ENCODE measurements around the gene MYADM. TPM values are rescaled to one million over a fixed set of nuclear protein-coding genes. Genes with fewer than 3 reads are reported as not detected.

Gene MYADM
- total and polyA plus RNA-seq, 2 experiments from 2014 or later = 42.1 to 211 TPM

DNA sequence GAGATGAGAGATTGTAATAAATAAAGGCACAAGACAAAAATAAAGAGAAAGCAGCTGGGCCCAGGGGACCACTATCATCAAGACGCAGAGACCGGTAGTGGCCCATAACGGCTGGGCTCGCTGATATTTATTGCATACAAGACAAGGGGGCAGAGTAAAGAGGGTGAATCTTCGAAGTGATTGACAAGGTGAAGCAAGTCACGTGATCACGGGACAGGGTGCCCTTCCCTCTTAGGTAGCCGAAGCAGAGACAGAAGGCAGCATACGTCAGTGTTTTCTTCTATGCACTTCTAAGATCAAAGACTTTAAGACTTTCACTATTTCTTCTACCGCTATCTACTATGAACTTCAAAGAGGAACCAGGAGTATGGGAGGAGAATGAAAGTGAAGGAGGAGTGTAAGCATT is 9.7 kb downstream of the MYADM start:
- no peak overlapping the region for H3K27ac ChIP-seq
- DNase-seq (ENCODE audit: low spot score) = no peak
- TF ChIP-seq, protein P1, sequence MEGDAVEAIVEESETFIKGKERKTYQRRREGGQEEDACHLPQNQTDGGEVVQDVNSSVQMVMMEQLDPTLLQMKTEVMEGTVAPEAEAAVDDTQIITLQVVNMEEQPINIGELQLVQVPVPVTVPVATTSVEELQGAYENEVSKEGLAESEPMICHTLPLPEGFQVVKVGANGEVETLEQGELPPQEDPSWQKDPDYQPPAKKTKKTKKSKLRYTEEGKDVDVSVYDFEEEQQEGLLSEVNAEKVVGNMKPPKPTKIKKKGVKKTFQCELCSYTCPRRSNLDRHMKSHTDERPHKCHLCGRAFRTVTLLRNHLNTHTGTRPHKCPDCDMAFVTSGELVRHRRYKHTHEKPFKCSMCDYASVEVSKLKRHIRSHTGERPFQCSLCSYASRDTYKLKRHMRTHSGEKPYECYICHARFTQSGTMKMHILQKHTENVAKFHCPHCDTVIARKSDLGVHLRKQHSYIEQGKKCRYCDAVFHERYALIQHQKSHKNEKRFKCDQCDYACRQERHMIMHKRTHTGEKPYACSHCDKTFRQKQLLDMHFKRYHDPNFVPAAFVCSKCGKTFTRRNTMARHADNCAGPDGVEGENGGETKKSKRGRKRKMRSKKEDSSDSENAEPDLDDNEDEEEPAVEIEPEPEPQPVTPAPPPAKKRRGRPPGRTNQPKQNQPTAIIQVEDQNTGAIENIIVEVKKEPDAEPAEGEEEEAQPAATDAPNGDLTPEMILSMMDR (IDR thresholded peaks at IDR 0.05; ENCODE audit: poor library complexity) = no peak
- TF ChIP-seq EZH2 (IDR thresholded peaks at IDR 0.05; ENCODE audit: borderline replicate concordance) (no peak), EZH2phosphoT487 (IDR thresholded peaks at IDR 0.05; ENCODE audit: low read depth, severe bottlenecking, unreplicated experiment) (no peak)
- no peak overlapping the region for H3K4me2 ChIP-seq
- H3K79me2 ChIP-seq = peaks cover 3% of the 10 kb centered on the region
- H4K20me1 ChIP-seq (ENCODE audit: insufficient read depth, poor library complexity, severe bottlenecking) = peaks cover 15% of the 10 kb centered on the region
- no peak overlapping the region for H2AFZ ChIP-seq
- no peak overlapping the region for H3K4me3 ChIP-seq
- no peaks in the 10 kb centered on the region for H3K9me3 ChIP-seq (ENCODE audit: low read depth)
- H3K9me2 ChIP-seq (replicated peaks; ENCODE audit: insufficient read depth) = no peaks in the 10 kb centered on the region
- H3K36me3 ChIP-seq (replicated peaks; ENCODE audit: insufficient read depth, low read depth) = no peaks in the 10 kb centered on the region
- 66% methylated on average over 10 of the region's 10 CpGs for WGBS (ENCODE audit: low lambda C conversion rate, missing lambda C conversion rate)
- peaks cover 7% of the 10 kb centered on the region for H3K4me1 ChIP-seq (ENCODE audit: insufficient read depth)
- H3K27me3 ChIP-seq = peaks cover 4% of the 10 kb centered on the region

DNA sequence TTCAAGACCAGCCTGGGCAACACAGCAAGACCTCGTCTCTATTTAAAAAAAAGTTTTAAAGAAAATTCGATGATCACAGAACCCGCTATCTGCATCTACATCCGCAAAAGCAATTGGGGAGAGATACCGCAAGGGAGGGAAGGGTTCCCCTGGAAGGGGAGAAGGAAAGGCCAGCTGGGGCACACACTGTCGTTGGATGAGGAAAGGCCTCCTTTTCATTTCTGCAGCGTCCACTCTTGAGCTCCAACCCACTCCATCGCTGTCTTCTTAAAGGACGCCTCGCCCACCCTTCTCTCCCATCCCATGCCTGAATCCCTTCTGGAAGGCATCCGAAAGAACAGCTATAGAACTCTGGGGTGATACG is 11.1 kb downstream of the MYADM start:
- no peaks in the 10 kb centered on the region for H3K36me3 ChIP-seq (replicated peaks; ENCODE audit: insufficient read depth, low read depth)
- H3K4me1 ChIP-seq (ENCODE audit: insufficient read depth) = peaks cover 8% of the 10 kb centered on the region
- peaks cover 11% of the 10 kb centered on the region for H4K20me1 ChIP-seq (ENCODE audit: insufficient read depth, poor library complexity, severe bottlenecking)
- H3K4me2 ChIP-seq = peak overlapping the region; percentile 80
- H2AFZ ChIP-seq = peak overlapping the region; percentile 81
- H3K27ac ChIP-seq = peak overlapping the region; percentile 74
- TF ChIP-seq EZH2 (IDR thresholded peaks at IDR 0.05; ENCODE audit: borderline replicate concordance) (no peak), EZH2phosphoT487 (IDR thresholded peaks at IDR 0.05; ENCODE audit: low read depth, severe bottlenecking, unreplicated experiment) (no peak)
- TF ChIP-seq, protein P1 (IDR thresholded peaks at IDR 0.05; ENCODE audit: poor library complexity) = no peak
- H3K79me2 ChIP-seq = no peaks in the 10 kb centered on the region
- H3K4me3 ChIP-seq = peak overlapping the region; percentile 30
- DNase-seq (ENCODE audit: low spot score) = no peak
- peaks cover 18% of the 10 kb centered on the region for H3K27me3 ChIP-seq
- no peaks in the 10 kb centered on the region for H3K9me3 ChIP-seq (ENCODE audit: low read depth)
- H3K9me2 ChIP-seq (replicated peaks; ENCODE audit: insufficient read depth) = no peaks in the 10 kb centered on the region
- WGBS (ENCODE audit: low lambda C conversion rate, missing lambda C conversion rate) = 59% methylated on average over 12 of the region's 12 CpGs

DNA sequence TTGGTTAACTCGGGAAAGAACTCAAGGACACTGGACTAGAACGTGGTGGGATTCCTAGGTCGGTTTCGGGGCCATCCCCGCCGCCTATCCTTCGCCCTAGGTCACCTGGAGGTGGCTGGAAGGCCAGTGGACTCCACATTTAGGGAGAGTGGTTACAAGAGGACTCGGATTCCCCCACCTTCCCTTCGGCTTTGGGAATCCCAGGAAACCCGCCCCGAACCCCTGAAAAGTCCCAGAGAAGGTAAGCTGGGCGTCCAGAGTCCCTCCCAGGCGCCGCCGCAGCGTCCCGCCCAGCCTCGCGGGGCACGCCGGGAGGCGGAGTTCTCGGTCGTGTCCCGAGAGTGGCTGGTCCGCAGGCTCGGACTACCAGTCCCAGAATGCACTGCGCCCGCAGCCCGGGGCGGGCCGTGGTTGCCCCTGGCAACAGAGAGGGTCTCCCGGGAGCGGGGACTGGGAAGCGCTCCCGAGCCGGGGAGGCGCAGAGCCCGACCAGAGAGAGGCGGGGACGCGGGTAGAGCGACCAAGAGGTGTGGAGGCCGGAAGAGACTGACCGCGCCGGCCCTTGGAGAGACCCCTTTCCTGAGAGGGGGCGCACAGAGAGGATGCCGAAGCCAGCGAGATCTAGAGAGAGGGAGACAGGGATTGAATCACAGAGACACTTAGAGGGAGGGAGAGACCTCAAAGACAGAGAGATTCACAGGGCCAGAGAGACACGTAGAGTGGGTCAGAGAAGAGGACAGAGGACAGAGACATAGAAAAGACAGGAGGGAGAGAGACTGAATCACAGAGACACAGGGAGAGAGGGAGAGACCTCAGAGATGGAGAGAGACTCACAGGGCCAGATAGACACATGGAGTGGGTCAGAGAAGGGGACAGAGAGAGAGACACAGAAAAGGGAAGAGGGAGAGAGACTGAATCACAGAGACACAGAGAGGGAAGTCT is 11.7 kb downstream of the MYADM start:
- Histone ChIP-seq H4K20me1 (ENCODE audit: insufficient read depth, poor library complexity, severe bottlenecking) (peaks cover 11% of the 10 kb centered on the region), H3K4me3 (peak overlapping the region; percentile 30), H3K27ac (peak overlapping the region; percentile 74), H3K36me3 (replicated peaks; ENCODE audit: insufficient read depth, low read depth) (no peaks in the 10 kb centered on the region), H3K27me3 (peaks cover 24% of the 10 kb centered on the region), H3K9me3 (ENCODE audit: low read depth) (no peaks in the 10 kb centered on the region), H3K9me2 (replicated peaks; ENCODE audit: insufficient read depth) (no peaks in the 10 kb centered on the region), H3K79me2 (no peaks in the 10 kb centered on the region), H2AFZ (peak overlapping the region; percentile 81), H3K4me1 (ENCODE audit: insufficient read depth) (peaks cover 8% of the 10 kb centered on the region), H3K4me2 (peak overlapping the region; percentile 80)
- WGBS (ENCODE audit: low lambda C conversion rate, missing lambda C conversion rate) = under 1% methylated on average over 48 of the region's 51 CpGs
- peak; percentile 96 for DNase-seq (ENCODE audit: low spot score)
- TF ChIP-seq EZH2 (IDR thresholded peaks at IDR 0.05; ENCODE audit: borderline replicate concordance) (no peak), EZH2phosphoT487 (IDR thresholded peaks at IDR 0.05; ENCODE audit: low read depth, severe bottlenecking, unreplicated experiment) (no peak)
- TF ChIP-seq, protein P1 (IDR thresholded peaks at IDR 0.05; ENCODE audit: poor library complexity) = no peak

Measured in hepatocyte (in vitro differentiated cells).